HG03469 (cell line): ENCODE results near the gene MCHR1.
"Not testable (repeated sequence)": the region's sequence is repeated elsewhere in the genome, so short reads cannot be mapped to it uniquely, and the experiment has no call there.

Experiments used
- ATAC-seq: cut with Tn5 transposase; IDR thresholded peaks from one replicate; pipeline ENCODE4 v1.9.1; 2021; ENCODE audit warnings: mild to moderate bottlenecking, moderate library complexity, moderate number of reproducible peaks; ENCODE audit not compliant: unreplicated experiment

MCHR1 gene

GRCh38 chr22:40684728-40685127 lies 5.4 kb downstream of the MCHR1 start:
- ATAC-seq = no peak

GRCh38 chr22:40685406-40685805 lies 6.1 kb downstream of the MCHR1 start:
- no peak for ATAC-seq

GRCh38 chr22:40687706-40688105 lies 8.4 kb downstream of the MCHR1 start:
- no peak for ATAC-seq

GRCh38 chr22:40690370-40690769 lies 11.1 kb downstream of the MCHR1 start:
- ATAC-seq = no peak

- ATAC-seq = no peak
Measured at GRCh38 chr22:40691532-40691931, 12.2 kb downstream of the MCHR1 start.

- ATAC-seq = no peak
Measured at GRCh38 chr22:40694411-40694810, 15.1 kb downstream of the MCHR1 start.

- ATAC-seq = no peak
Measured at GRCh38 chr22:40701274-40701673, 22.0 kb downstream of the MCHR1 start.

- no peak for ATAC-seq
Measured at GRCh38 chr22:40703174-40703573, 23.9 kb downstream of the MCHR1 start.

DNA sequence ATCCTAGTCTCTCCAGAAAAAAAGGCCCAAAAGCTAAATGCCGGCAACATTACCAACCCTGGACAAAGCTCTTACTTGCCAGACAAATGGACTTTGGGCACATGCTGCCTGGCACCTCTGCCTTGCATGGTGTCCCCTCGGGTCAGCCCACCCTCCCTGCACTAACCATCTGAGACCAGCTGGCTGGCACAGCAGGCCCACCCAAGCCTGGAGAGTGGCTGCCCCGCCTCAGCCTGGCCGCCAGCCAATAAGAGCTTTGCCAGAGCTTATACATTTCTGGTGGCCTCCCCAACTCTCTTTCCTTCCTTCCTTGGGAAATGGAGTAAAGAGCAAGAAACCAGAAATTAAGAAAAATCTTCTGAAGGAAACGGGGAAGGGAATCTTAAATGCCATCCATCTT lies 24.5 kb downstream of the MCHR1 start:
- ATAC-seq = no peak

- ATAC-seq = no peak
Measured at GRCh38 chr22:40705918-40706682, 26.8 kb downstream of the MCHR1 start.

DNA sequence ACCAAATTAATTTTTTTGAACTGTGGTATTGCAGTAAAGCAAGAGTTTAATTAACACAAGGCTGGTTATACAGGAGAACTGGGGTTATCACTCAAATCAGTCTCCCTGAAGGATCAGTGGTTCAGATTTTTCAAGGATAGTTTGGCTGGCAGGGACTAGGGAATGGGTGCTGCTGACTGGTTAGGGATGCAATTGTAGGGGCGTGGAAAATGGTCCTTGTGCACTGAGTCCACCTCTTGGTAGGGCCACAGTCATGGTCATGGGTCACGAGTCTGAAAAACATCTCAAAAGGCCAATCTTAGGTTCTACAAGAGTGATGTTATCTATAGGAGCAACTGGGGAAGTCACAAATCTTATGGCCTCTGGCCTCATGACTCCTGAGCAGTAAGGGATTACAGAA lies 27.9 kb downstream of the MCHR1 start:
- no peak for ATAC-seq

GRCh38 chr22:40708177-40708576 lies 28.9 kb downstream of the MCHR1 start:
- no peak for ATAC-seq

DNA sequence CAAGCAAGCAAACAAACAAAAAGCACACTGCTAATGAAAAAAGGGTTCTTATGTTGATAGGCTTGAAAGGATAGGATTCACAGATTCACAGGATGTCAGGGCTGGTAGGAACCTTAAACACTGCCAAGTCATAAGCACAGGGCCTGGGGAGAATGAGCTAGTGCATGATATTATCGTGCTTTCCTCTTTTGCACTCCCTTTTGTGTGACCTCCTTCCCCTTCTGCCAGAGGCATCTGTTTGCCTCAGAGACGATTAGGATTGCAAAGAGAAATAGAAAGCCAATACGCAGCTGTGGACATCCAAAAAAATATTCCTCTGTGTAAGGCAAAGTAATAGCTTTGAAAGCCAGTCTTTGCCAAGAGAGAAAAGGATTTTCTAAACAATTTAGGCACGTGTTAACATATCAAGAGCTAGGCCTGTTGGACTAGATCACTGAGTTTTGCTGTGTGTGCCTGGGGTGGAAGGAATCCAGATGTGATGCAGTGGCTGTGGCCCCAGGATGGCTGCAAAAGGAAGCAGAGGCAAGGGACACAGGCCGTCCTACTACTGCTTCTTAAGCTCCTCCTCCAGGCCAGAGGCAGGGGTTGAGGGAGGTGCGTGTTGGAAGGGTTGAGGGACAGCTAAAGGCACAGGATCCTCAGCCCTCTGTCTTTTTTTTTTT lies 30.6 kb downstream of the MCHR1 start:
- no peak for ATAC-seq

GRCh38 chr22:40712311-40712710 lies 33.0 kb downstream of the MCHR1 start:
- no peak for ATAC-seq

GRCh38 chr22:40714499-40715337 lies 35.4 kb downstream of the MCHR1 start:
- no peak for ATAC-seq

GRCh38 chr22:40716116-40716515 lies 36.8 kb downstream of the MCHR1 start:
- no peak for ATAC-seq

DNA sequence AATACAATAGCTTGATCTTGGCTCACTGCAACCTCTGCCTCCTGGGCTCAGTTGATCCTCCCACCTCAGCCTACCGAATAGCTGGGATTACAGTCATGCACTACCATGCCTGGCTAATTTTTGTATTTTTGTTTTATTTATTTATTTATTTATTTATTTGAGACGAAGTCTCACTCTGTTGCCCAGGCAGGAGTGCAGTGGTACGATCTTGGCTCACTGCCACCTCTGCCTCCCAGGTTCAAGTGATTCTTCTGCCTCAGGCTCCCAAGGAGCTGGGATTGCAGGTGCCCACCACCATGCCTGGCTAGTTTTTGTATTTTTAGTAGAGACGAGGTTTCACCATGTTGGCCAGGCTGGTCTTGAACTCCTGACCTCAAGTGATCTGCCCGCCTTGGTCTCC lies 38.4 kb downstream of the MCHR1 start:
- not testable (repeated sequence) for ATAC-seq

GRCh38 chr22:40718250-40719204 lies 39.2 kb downstream of the MCHR1 start:
- ATAC-seq = no peak

- no peak for ATAC-seq
Measured at GRCh38 chr22:40719599-40719998, 40.3 kb downstream of the MCHR1 start.

- not testable (repeated sequence) for ATAC-seq
Measured at GRCh38 chr22:40720156-40720537, 40.9 kb downstream of the MCHR1 start.
